Stomach (tissue), 4 donors: Measurements from ENCODE around the gene DZIP3.

ENCODE experiments used
- POLR2A ChIP-seq, 4 donors: fragments of 450-650 bp; IDR thresholded peaks; one replicate each; pipeline ENCODE4 v1.6.1; 2016; ENCODE audit warnings: antibody characterized with exemption in 4 of 4, control low read depth in 2 of 4, mild to moderate bottlenecking in 1 of 4, moderate library complexity in 1 of 4
- TF ChIP-seq, protein P1 (sequence below), 7 experiments: fragments of 450-650 bp in 4 of 7; fragments of 200-600 bp in 3 of 7; sonication (generic) in 3 of 7; IDR thresholded peaks; one replicate each; pipeline ENCODE4 v1.5.1; 2016 to 2019; ENCODE audit warnings: antibody characterized with exemption in 7 of 7, control low read depth in 2 of 7, mild to moderate bottlenecking in 1 of 7

DNA sequence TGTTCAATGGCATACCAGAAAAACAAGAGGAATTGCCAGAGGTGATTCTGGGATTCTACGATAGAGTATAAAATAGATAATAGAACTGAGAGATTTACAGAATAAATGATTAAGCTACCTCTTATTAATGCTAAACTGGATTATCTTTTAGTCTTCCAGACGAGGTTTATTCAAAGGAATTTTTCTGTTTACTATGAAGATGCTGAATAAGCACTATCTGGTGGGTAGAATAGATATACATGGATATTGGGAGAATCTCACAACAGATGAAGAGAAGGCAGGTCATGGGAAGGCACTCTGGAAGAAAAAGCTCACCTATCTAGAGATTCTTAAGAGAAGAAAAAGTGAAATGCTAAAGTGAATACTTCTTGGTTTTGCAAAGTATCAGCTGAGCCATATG, 11.5 kb upstream of the DZIP3 start:
- TF ChIP-seq, protein P1, sequence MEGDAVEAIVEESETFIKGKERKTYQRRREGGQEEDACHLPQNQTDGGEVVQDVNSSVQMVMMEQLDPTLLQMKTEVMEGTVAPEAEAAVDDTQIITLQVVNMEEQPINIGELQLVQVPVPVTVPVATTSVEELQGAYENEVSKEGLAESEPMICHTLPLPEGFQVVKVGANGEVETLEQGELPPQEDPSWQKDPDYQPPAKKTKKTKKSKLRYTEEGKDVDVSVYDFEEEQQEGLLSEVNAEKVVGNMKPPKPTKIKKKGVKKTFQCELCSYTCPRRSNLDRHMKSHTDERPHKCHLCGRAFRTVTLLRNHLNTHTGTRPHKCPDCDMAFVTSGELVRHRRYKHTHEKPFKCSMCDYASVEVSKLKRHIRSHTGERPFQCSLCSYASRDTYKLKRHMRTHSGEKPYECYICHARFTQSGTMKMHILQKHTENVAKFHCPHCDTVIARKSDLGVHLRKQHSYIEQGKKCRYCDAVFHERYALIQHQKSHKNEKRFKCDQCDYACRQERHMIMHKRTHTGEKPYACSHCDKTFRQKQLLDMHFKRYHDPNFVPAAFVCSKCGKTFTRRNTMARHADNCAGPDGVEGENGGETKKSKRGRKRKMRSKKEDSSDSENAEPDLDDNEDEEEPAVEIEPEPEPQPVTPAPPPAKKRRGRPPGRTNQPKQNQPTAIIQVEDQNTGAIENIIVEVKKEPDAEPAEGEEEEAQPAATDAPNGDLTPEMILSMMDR (IDR thresholded peaks at IDR 0.05): no peak
- no peak for TF ChIP-seq POLR2A (IDR thresholded peaks at IDR 0.05)
